Fibroblast of mammary gland (primary cell): ENCODE data around the gene PABPN1L.

Experiments
- DNase-seq: peaks from one replicate; pipeline ENCODE4 v3.0.0-alpha.2; 2010; ENCODE audit warnings: low read depth
- H3K4me3 ChIP-seq: 2 replicates; pipeline ENCODE4 v1.5.1; 2011; ENCODE audit warnings: low read depth, mild to moderate bottlenecking, low read length, moderate library complexity; ENCODE audit not compliant: control insufficient read depth
- CTCF ChIP-seq: conservative IDR thresholded peaks from 2 replicates; pipeline ENCODE4 v1.5.1; 2011; ENCODE audit warnings: low read depth, low read length, inconsistent platforms; ENCODE audit not compliant: control insufficient read depth, insufficient read depth

PABPN1L gene

GRCh38 chr16:88901718-88902337, 35.4 kb upstream of the PABPN1L start:
- H3K4me3 ChIP-seq, result no peak overlapping the region
- TF ChIP-seq CTCF, result no peak
- DNase-seq, result no peak

- TF ChIP-seq CTCF, result no peak
- H3K4me3 ChIP-seq, result no peak overlapping the region
- no peak for DNase-seq
Observed at GRCh38 chr16:88900662-88901052, 34.2 kb upstream of the PABPN1L start.

- H3K4me3 ChIP-seq, result no peak overlapping the region
- no peak for TF ChIP-seq CTCF
- DNase-seq, result no peak
Observed at GRCh38 chr16:88899901-88900661, 33.6 kb upstream of the PABPN1L start.

GRCh38 chr16:88897696-88898425, 31.4 kb upstream of the PABPN1L start:
- DNase-seq, result no peak
- no peak overlapping the region for H3K4me3 ChIP-seq
- no peak for TF ChIP-seq CTCF

- no peak for DNase-seq
- no peak overlapping the region for H3K4me3 ChIP-seq
- TF ChIP-seq CTCF, result no peak
Observed at GRCh38 chr16:88896238-88897070, 30.0 kb upstream of the PABPN1L start.

GRCh38 chr16:88895335-88895734, 28.9 kb upstream of the PABPN1L start:
- no peak overlapping the region for H3K4me3 ChIP-seq
- TF ChIP-seq CTCF, result no peak
- no peak for DNase-seq
